ENCODE measurements around the gene B3GNT9. TPM values are rescaled to one million over a fixed set of nuclear protein-coding genes. Genes with fewer than 3 reads are reported as not detected.

B3GNT9 gene
- polyA plus RNA-seq, 2 of the 4 experiments (the other 2 are of a cell fraction) = 6.8 to 9.3 TPM

- TF ChIP-seq E2F6 (IDR thresholded peaks at IDR 0.05; ENCODE audit: borderline replicate concordance, low read depth) (no peak; the same call in 1 of the 2 replicates), KDM1A (IDR thresholded peaks at IDR 0.05; ENCODE audit: low read depth) (peak; percentile 67; the same call in 1 of the 2 replicates), ATOH8 (CRISPR knock-in tag; IDR thresholded peaks at IDR 0.05; ENCODE audit: low read depth) (no peak)
These were observed 32.5 kb upstream of the B3GNT9 start (continued) for GRCh38 chr16:67183284-67183626.

DNA sequence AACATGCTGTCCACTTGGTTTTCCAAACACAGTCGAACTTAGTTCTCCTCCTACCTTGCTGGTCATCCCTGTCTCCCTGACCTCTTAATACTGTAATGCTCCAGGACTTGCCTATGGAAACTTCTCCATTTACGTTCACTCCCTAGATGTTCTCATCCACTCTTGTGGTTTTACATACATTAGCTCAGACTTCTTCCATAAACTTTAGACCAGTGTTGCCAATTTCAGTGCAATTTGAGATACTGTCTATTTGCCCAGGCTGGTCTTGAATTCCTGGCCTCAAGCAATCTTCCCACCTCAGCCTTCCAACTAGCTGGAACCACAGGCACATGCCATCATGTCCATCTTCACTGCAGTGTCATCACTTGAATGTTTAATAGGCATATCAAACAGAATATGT is 31.5 kb upstream of the B3GNT9 start:
- no peak for FAIRE-seq
- Histone ChIP-seq H3K9me3 (no peaks in the 10 kb centered on the region), H3K4me3 (no peak overlapping the region), H3K4me2 (peak overlapping the region; percentile 76), H3K27ac (no peak overlapping the region), H3K4me1 (peaks cover 38% of the 10 kb centered on the region)
- TF ChIP-seq JUNB (IDR thresholded peaks at IDR 0.05) (no peak), ZSCAN20 (CRISPR knock-in tag; IDR thresholded peaks at IDR 0.05) (no peak), KDM5A (IDR thresholded peaks at IDR 0.05) (no peak)
- ChIA-PET POLR2A (interaction anchor here (0.7 kb wide), 1 partner anchor 67 kb away, joined by 5 read pairs; the partner anchor contains the start of gene SLC9A5), CTCF (interaction anchor here (1.1 to 10.7 kb wide), 5 partner anchors 10 to 228 kb away, joined by 4 to 162 read pairs (median 44); partner anchors contain the start of gene NOL3)
- WGBS (ENCODE audit: missing lambda C conversion rate) = 88% methylated on average over 2 of the region's 2 CpGs
- no peak for ATAC-seq
- DNase-seq (ENCODE audit: low read depth in 1 of 2, low spot score in 1 of 2) = no peak

- H3K4me3 ChIP-seq = no peak overlapping the region
- DNase-seq (ENCODE audit: low read depth in 1 of 2, low spot score in 1 of 2) (no peak), ATAC-seq (no peak), FAIRE-seq (no peak)
- H3K4me1 ChIP-seq = peaks cover 33% of the 10 kb centered on the region
- ChIA-PET POLR2A (interaction anchor here (0.7 to 1.0 kb wide), 2 partner anchors 11 to 67 kb away, joined by 4 to 5 read pairs; partner anchors contain the start of genes NOL3 and SLC9A5), CTCF (interaction anchor here (0.6 to 10.7 kb wide), 8 partner anchors 9 to 229 kb away, joined by 3 to 162 read pairs (median 4); partner anchors contain the start of genes B3GNT9 and NOL3)
- 68% methylated on average over 2 of the region's 2 CpGs for WGBS (ENCODE audit: missing lambda C conversion rate)
- TF ChIP-seq CBX2 (IDR thresholded peaks at IDR 0.05; ENCODE audit: borderline replicate concordance, low read depth) = no peak
- no peak for TF ChIP-seq CHD4 (IDR thresholded peaks at IDR 0.05; ENCODE audit: borderline replicate concordance)
- no peak for TF ChIP-seq FOSB (CRISPR knock-in tag; IDR thresholded peaks at IDR 0.05)
- no peak for TF ChIP-seq RCOR1 (IDR thresholded peaks at IDR 0.05; ENCODE audit: low read depth, low read length)
- no peak for TF ChIP-seq JUNB (IDR thresholded peaks at IDR 0.05)
- no peak for TF ChIP-seq MAX (IDR thresholded peaks at IDR 0.05)
- no peaks in the 10 kb centered on the region for H3K9me3 ChIP-seq
- no peak overlapping the region for H3K27ac ChIP-seq
- H3K4me2 ChIP-seq = no peak overlapping the region
These were observed 30.5 kb upstream of the B3GNT9 start for GRCh38 chr16:67181346-67181745.

DNA sequence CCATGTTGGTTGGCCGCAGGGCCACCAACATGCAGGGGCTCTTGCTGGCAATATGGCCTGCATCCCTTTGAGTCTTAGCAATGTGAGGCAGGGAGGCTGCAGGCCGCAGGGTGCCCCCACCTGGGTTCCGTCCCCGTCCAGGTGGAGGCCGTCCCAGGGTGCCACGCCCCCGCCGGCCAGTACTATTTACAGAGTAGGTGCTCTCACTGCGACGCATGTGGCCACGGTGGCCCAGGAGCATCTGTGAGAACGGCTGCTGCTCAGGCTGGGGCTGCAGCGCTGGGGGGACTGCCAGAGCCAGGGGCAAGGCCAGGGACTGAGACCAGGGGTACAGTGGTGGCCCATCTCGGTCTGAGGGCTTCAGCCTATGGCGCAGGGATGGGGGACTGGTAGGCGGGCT is 29.4 kb upstream of the B3GNT9 start:
- 82% methylated on average over 11 of the region's 16 CpGs for WGBS (ENCODE audit: missing lambda C conversion rate)
- ChIA-PET CTCF (interaction anchor here (1.1 kb wide), 1 partner anchor 25 kb away, joined by 5 read pairs; no protein-coding TSS in a partner anchor), POLR2A (no interaction called here)
- TF ChIP-seq SMC3 (IDR thresholded peaks at IDR 0.05) = no peak
- TF ChIP-seq RAD21 (conservative IDR thresholded peaks at IDR 0.05 in 1 of 2, IDR thresholded peaks at IDR 0.05 in 1 of 2) = no peak
- TF ChIP-seq MYC (IDR thresholded peaks at IDR 0.05; ENCODE audit: borderline replicate concordance, low read length) = no peak
- TF ChIP-seq, protein P1, sequence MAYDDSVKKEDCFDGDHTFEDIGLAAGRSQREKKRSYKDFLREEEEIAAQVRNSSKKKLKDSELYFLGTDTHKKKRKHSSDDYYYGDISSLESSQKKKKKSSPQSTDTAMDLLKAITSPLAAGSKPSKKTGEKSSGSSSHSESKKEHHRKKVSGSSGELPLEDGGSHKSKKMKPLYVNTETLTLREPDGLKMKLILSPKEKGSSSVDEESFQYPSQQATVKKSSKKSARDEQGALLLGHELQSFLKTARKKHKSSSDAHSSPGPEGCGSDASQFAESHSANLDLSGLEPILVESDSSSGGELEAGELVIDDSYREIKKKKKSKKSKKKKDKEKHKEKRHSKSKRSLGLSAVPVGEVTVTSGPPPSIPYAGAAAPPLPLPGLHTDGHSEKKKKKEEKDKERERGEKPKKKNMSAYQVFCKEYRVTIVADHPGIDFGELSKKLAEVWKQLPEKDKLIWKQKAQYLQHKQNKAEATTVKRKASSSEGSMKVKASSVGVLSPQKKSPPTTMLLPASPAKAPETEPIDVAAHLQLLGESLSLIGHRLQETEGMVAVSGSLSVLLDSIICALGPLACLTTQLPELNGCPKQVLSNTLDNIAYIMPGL (CRISPR knock-in tag; IDR thresholded peaks at IDR 0.05; ENCODE audit: borderline replicate concordance) = no peak
- TF ChIP-seq ELK1 (IDR thresholded peaks at IDR 0.05; ENCODE audit: low read depth, low read length) = no peak
- TF ChIP-seq FOSL2 (IDR thresholded peaks at IDR 0.05) = no peak
- TF ChIP-seq FOSL2 (CRISPR knock-in tag; IDR thresholded peaks at IDR 0.05) = no peak
- TF ChIP-seq FOSB (CRISPR knock-in tag; IDR thresholded peaks at IDR 0.05) = no peak
- no peak for TF ChIP-seq ZSCAN20 (CRISPR knock-in tag; IDR thresholded peaks at IDR 0.05)
- no peak for TF ChIP-seq HOXB13 (CRISPR knock-in tag; IDR thresholded peaks at IDR 0.05; ENCODE audit: low read depth)
- TF ChIP-seq MAX (IDR thresholded peaks at IDR 0.05) = no peak
- TF ChIP-seq HES2 (IDR thresholded peaks at IDR 0.05) = no peak
- no peak for TF ChIP-seq TP53 (CRISPR knock-in tag; IDR thresholded peaks at IDR 0.05)
- Histone ChIP-seq H3K4me2 (no peak overlapping the region), H3K4me1 (peaks cover 27% of the 10 kb centered on the region), H3K27ac (no peak overlapping the region), H3K9me3 (no peaks in the 10 kb centered on the region), H3K4me3 (no peak overlapping the region)
- DNase-seq (ENCODE audit: low read depth in 1 of 2, low spot score in 1 of 2) = no peak
- no peak for FAIRE-seq
- ATAC-seq = no peak
